ENCODE data around the gene TNS1. TPM values are rescaled to one million over a fixed set of nuclear protein-coding genes. Genes with fewer than 3 reads are reported as not detected.

TNS1 gene
- total RNA-seq, 1 donor from 2014 or later = 1,334 TPM

DNA sequence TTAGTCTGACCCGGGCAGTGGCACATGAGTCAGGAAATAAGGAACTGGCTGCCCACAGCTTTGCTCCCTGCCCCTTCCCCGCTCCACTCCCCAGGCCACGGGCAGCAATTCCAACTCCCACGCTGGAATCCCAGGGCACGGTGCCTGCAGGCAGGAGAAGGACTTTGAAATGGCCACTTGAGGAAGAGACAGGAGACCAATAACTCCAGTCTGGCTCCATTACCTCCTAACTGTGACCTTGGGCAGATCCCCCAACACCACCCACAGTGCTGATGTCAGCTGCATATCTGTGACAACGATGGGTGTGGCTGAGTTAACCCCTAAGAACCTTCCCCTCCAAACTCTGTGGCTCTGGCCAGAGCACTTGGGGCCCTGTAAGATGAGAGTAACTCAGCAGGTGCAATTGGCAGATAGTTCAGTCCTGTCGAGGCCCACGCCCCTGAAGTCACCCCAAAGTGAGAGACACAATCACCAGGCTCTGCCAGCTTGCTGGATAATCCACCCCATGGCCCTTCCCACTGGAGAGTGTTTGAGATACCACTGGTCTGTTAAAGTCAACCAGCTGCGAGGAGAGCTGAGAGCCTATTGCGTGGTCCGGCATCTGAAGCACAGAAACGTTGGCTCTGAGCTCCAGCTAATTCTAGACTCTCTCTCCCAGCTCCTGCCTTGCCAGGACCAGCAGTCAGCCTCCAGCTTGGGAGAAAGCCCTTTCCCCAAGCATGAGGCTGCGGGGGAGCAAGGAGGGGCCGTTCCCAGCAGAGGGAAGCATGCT is 175.2 kb downstream of the TNS1 start:
- intact Hi-C loops (cut with DNase I) = no loop called here
- H3K4me1 ChIP-seq = peaks cover 20 to 59% of the 10 kb centered on the region in 2 donors
- H3K9me3 ChIP-seq = no peaks in the 10 kb centered on the region
- TF ChIP-seq, protein P1, sequence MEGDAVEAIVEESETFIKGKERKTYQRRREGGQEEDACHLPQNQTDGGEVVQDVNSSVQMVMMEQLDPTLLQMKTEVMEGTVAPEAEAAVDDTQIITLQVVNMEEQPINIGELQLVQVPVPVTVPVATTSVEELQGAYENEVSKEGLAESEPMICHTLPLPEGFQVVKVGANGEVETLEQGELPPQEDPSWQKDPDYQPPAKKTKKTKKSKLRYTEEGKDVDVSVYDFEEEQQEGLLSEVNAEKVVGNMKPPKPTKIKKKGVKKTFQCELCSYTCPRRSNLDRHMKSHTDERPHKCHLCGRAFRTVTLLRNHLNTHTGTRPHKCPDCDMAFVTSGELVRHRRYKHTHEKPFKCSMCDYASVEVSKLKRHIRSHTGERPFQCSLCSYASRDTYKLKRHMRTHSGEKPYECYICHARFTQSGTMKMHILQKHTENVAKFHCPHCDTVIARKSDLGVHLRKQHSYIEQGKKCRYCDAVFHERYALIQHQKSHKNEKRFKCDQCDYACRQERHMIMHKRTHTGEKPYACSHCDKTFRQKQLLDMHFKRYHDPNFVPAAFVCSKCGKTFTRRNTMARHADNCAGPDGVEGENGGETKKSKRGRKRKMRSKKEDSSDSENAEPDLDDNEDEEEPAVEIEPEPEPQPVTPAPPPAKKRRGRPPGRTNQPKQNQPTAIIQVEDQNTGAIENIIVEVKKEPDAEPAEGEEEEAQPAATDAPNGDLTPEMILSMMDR (IDR thresholded peaks at IDR 0.05) = no peak
- peak in 1 of 2 donors; percentile 84 for DNase-seq (ENCODE audit: low spot score in 2 of 2)
- no peaks in the 10 kb centered on the region for H3K27me3 ChIP-seq
- H3K27ac ChIP-seq = peak overlapping the region; percentile 59 to 68
- H3K36me3 ChIP-seq = peaks cover 88 to 94% of the 10 kb centered on the region in 2 donors
- H3K4me3 ChIP-seq = no peak overlapping the region

DNA sequence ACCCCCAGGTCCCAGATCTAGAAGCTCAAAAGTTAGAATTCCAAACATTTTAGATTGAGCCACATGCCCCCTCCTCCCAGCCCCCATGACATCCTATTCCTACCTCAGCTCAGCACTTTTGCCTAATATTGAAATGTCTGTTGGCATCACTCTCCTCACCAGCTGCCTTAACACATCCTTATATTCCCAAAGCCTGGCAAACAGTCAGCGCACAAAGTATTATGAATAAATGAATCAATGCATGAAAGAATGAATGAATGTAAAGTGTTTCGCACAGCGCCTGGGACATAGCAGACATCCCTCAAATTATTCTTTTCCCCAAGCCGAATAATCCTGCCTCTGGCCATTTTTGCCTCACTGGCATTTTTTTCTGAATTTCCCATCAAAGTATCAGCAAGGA is 175.8 kb downstream of the TNS1 start:
- intact Hi-C loops (cut with DNase I) = no loop called here
- TF ChIP-seq, protein P1 (IDR thresholded peaks at IDR 0.05) = no peak
- H3K9me3 ChIP-seq = no peaks in the 10 kb centered on the region
- no peaks in the 10 kb centered on the region for H3K27me3 ChIP-seq
- peak overlapping the region; percentile 59 to 68 for H3K27ac ChIP-seq
- H3K4me3 ChIP-seq = no peak overlapping the region
- no peak for DNase-seq (ENCODE audit: low spot score in 2 of 2)
- H3K4me1 ChIP-seq = peaks cover 20 to 61% of the 10 kb centered on the region in 2 donors
- H3K36me3 ChIP-seq = peaks cover 86 to 94% of the 10 kb centered on the region in 2 donors

DNA sequence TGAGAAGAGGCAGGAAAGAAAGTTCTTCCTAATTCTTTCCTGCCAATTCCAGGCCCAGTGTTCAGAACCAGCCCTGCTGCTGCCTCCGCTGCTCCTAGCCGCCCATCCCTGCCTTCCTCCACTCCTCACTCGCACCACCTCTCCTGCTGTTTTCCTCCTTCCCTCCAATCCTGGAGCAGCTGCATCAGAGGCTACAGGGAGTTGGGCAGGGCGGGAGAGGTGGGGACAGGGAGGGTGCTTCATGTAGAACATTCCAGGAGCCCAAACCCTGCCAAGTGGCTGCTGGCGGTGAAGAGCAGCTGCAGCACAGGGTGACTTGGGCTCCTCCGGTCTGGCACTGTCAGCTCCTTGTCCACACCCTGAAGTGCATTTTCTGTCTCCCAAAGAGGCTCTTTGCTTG is 176.3 kb downstream of the TNS1 start:
- H3K27me3 ChIP-seq = no peaks in the 10 kb centered on the region
- no peak overlapping the region for H3K4me3 ChIP-seq
- peaks cover 20 to 63% of the 10 kb centered on the region in 2 donors for H3K4me1 ChIP-seq
- peak overlapping the region; percentile 59 to 68 for H3K27ac ChIP-seq
- H3K9me3 ChIP-seq = no peaks in the 10 kb centered on the region
- peaks cover 86 to 94% of the 10 kb centered on the region in 2 donors for H3K36me3 ChIP-seq
- TF ChIP-seq, protein P1 (IDR thresholded peaks at IDR 0.05) = no peak
- intact Hi-C loops (cut with DNase I) = no loop called here
- peak in 1 of 2 donors; percentile 84 for DNase-seq (ENCODE audit: low spot score in 2 of 2)

DNA sequence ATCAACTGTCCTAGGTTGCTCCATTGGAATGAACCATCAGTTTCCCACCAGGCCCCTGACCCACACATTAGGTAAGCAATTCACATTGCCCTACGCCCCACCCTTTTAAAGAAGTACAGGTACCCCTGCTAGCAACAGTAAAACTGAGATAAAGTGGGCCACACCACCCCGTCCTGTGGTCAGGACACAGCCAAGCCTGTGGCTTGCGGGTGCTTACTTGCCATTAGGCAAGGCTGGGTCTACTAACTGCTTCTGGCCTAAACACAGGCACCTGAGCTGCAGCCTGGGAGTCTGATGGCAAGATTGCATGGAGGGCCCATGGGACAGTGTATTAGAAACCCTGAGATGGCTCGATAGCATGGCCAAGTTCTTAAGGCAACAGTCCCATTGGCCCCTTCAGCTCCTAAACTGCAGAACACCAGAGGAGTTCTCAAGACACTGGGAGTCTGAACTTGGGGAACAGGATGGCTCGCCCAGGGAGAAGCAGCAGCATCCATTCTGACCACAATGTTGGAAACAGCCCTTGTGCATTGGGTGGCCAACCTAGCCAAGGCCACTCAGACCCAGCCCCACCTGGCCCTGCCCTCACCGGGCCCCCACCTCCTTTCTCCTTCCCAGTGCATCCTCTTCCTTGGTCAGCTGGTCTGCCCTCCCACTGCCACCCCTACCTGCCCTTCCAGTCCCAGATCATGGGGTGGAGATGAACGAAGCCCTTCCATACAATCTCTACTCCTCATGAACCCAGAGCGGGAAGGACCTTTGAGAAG is 177.1 kb downstream of the TNS1 start:
- Histone ChIP-seq H3K4me1 (peaks cover 20 to 56% of the 10 kb centered on the region in 2 donors), H3K4me3 (no peak overlapping the region), H3K9me3 (no peaks in the 10 kb centered on the region), H3K27me3 (no peaks in the 10 kb centered on the region), H3K36me3 (peaks cover 86 to 94% of the 10 kb centered on the region in 2 donors), H3K27ac (peak overlapping the region; percentile 59 to 68)
- TF ChIP-seq, protein P1 (IDR thresholded peaks at IDR 0.05) = no peak
- DNase-seq (ENCODE audit: low spot score in 2 of 2) = no peak
- intact Hi-C loops (cut with DNase I) = no loop called here

DNA sequence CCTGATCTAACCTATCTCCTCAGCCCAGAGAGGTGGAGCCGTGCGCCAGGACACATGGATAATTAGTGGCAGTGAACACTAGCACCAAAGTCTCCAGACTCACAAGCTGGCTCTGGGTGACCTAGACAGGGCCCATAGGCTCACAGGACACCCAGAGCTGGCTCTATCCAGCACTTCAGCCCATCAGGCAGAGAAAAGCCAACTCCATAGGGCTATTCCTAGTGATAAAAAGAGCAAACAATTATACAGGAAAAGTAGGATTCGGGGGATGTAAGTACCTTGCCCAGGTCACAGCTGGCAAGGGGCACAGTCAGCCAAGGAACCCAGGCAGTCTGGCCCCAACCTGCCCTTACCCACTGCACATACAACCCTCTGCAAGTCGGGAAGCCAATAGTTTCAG is 178.6 kb downstream of the TNS1 start:
- TF ChIP-seq, protein P1 (IDR thresholded peaks at IDR 0.05) = no peak
- peaks cover 86 to 94% of the 10 kb centered on the region in 2 donors for H3K36me3 ChIP-seq
- intact Hi-C loops (cut with DNase I) = no loop called here
- H3K4me3 ChIP-seq = no peak overlapping the region
- H3K27me3 ChIP-seq = no peaks in the 10 kb centered on the region
- H3K4me1 ChIP-seq = peaks cover 12 to 52% of the 10 kb centered on the region in 2 donors
- H3K27ac ChIP-seq = peak overlapping the region; percentile 59 to 68
- no peak for DNase-seq (ENCODE audit: low spot score in 2 of 2)
- H3K9me3 ChIP-seq = no peaks in the 10 kb centered on the region

Data from ascending aorta (tissue), 2 donors.